NCI-H128 (cell line): Measurements from ENCODE around the gene FBXL16.

ENCODE experiments used
- DNase-seq: peaks from one replicate; lab custom pipeline; 2025; ENCODE audit not compliant: unreplicated experiment; lab: John Stamatoyannopoulos, UW

The FBXL16 gene

GRCh38 chr16:735982-736453 is 30.4 kb upstream of the FBXL16 start:
- no peak for DNase-seq

DNA sequence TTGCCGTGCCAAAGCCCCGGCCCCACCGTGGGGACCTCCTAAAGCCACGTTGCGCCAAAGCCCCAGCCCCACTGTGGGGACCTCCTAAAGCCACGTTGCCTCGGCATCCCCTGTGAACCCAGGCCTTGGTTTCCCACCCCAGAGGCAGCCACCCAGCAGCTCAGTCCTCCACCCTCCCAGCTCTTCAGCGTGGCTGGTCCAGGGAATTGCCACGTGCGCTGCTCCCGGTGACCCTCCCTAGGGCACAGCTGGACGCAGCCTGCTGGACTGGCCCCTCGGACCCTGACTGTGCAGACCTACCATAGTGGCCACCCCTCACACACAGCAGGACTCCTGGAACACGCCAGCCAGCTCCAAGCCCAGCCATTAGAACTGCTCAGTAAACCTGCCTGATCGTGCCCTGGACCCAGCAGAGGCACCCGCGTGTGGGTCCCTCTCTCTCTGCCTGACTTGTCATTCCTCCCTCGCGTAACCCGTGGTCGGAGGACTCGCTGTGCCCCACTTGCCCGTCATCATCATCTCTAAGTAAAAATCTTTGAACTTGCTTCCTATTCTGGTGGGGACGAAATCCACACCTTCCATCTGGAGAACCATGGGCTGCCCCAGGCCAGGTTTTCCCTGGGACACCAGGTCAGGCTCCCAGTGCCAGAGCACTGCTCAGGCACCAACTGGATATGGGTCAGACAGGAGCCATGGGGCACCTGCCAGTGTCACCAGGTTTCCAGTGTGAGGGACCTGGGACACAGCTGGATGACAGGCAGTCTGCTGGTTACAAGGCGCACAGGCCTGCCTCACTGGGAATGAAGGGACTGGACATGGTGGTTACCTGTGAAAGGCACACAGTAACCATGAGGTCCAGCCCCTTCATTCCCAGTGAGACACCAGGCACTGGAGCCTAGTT is 29.6 kb upstream of the FBXL16 start:
- no peak for DNase-seq

- no peak for DNase-seq
Measured at GRCh38 chr16:734208-734980, 28.8 kb upstream of the FBXL16 start.

DNA sequence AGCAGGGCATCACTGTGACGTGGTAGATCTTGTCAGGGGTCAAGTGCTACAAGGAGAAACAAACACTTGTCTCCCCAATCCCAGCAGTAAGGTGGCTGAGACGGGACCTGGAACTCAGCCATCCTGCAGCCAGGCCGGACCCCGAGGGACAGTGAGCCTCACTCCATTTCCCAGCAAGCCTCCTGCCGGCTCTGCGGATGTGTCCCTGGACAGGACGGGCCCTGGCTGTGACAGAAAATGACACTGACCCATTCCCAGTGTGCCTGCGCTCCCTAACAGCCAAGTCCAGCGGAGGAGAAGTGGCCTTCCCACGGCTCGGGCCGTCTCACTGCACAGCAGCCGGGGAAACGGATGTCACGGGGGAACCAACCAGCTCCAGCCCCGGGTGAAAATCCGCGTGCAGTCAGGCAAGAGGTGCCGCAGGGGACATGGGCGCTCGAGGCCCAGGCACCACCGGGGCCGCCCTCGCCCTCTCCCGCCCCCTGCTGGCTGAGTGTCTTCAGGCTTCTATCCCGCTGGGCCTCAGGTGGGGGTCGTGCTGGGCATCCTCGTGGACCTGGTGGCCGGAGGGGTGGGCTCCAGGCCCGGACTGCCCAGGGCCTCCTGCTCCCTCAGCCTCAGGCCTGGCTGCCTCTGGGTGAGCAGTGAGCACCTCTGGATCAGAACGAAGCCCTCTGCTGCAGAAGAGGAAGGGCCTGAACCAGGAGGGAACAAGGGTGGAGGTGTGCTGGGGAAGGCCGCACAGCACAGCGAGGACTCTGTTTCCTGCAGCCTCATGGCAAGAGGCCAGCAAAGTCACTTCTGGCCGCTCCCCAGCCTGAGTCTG is 28.0 kb upstream of the FBXL16 start:
- no peak for DNase-seq

DNA sequence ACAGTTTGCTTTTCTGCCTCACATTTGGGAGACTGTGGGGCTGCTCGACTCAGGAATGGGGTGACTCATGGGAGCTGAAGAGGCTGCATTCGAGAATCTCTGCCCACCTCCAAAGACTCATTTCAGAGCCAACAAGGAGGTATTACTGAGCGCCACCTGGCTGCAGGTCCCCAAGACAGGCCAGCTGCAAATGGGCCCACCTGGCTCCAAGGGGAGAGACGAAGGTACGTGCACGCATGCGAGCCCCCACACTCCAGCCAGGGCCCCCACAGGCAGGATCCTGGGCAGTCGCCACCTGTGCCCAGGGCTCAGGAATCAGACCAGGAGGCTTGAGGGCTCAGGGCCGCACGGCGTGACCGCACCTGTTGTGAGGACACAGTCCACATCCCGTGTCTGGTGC is 27.3 kb upstream of the FBXL16 start:
- DNase-seq = no peak

GRCh38 chr16:732332-732731 is 26.7 kb upstream of the FBXL16 start:
- no peak for DNase-seq

GRCh38 chr16:730666-731509 is 25.3 kb upstream of the FBXL16 start:
- no peak for DNase-seq

- no peak for DNase-seq
Measured at GRCh38 chr16:729768-730665, 24.4 kb upstream of the FBXL16 start.

DNA sequence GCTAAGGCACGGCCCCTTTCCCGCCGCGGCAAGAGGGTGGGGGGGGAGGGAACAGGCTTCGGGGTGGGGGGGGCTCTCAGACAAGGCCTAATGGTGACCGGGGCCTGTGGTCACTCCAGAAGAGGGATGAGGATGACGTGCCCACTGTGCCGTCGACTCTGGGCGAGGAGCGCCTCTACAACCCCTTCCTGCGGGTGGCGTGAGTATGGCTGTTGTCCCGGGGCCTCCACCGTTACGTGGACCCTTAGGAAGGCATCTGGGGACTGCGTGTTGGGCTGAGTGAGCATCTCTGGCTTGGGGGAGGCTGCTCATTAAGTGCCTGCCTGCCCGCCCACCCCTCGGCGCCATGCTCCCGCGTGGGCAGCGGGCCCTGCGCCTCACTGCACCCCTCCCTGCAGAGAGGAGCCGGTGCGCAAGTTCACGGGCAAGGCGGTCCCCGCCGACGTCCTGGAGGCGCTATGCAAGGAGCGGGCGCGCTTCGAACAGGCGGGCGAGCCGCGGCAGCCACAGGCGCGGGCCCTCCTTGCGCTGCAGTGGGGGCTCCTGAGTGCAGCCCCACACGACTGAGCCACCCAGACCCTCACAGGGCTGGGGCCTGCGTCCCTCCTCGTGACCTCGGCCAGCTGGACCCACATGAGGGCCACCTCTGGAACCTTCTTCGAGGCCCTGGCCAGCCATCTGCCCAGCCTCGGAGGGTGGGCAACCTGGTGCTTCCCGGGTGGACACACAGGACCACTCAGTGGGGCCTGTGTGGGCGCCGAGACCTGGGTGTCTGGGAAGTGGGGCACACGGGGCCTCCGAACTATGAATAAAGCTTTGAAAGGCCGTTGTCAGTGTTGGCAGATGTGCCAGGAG is 23.5 kb upstream of the FBXL16 start:
- no peak for DNase-seq

DNA sequence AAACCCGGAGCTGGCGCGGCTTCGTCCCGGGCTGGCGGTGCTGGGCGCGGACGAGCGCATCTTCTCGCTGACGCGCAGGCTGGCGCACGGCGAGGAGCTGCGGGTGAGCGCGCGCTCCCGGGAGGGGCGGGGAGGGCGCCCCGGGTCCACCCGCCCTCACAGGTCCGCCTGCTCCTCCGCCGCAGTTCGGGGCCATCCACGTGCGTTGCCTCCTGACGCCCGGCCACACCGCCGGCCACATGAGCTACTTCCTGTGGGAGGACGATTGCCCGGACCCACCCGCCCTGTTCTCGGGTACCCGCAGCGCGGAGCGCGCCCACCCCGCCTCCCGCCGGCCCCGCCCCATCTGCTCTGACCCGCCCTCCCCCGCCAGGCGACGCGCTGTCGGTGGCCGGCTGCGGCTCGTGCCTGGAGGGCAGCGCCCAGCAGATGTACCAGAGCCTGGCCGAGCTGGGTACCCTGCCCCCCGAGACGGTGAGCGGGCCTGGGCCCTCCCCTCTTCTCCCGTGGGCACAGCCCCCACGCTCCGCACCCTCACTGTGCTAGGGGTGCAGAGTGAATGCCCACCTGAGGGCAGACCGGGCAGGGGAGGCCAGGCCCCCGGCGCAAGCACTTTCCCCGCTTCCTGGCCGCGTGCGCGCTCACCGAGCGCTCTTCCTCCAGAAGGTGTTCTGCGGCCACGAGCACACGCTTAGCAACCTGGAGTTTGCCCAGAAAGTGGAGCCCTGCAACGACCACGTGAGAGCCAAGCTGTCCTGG is 22.7 kb upstream of the FBXL16 start:
- DNase-seq = no peak

DNA sequence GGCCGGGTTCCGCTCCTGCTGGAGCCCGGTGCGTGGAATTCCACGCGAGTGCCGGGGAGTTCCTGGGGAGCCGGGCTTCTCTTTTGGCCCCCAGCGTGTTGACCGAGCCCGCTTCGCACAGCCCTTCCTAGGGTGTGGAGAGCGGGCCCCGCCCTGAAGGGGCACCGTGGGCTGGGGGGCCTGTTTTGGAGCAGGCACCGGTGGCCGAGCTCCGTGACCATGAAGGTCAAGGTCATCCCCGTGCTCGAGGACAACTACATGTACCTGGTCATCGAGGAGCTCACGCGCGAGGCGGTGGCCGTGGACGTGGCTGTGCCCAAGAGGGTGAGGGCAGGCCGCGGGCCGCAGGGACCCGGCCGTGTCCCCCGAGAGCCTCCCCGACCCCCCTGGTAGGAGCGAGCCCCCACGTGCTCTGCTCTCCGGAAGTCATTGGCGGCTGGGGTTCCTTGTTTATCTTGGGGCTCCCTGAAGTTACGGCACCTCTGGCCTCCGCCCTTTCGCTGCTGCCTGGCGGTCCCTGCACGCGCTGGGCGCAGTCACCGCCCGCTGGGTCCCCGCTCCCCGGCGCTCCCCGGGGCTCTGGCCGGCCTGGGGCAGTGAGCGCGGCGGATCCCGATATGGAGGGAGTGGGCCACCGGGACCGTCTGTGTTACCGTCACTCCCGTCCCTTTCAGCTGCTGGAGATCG is 21.8 kb upstream of the FBXL16 start:
- DNase-seq = no peak

GRCh38 chr16:726438-727290 is 21.1 kb upstream of the FBXL16 start, which contains the start of the genes CCDC78 and HAGHL:
Gene CCDC78 (minus strand): TSS chr16:726443. CDS start chr16:726367, 76 bp downstream.
Gene HAGHL (plus strand): TSS chr16:727106. CDS start chr16:727510, 404 bp downstream.
- DNase-seq = no peak

- DNase-seq = no peak
Measured at GRCh38 chr16:726188-726437, 20.5 kb upstream of the FBXL16 start.

DNA sequence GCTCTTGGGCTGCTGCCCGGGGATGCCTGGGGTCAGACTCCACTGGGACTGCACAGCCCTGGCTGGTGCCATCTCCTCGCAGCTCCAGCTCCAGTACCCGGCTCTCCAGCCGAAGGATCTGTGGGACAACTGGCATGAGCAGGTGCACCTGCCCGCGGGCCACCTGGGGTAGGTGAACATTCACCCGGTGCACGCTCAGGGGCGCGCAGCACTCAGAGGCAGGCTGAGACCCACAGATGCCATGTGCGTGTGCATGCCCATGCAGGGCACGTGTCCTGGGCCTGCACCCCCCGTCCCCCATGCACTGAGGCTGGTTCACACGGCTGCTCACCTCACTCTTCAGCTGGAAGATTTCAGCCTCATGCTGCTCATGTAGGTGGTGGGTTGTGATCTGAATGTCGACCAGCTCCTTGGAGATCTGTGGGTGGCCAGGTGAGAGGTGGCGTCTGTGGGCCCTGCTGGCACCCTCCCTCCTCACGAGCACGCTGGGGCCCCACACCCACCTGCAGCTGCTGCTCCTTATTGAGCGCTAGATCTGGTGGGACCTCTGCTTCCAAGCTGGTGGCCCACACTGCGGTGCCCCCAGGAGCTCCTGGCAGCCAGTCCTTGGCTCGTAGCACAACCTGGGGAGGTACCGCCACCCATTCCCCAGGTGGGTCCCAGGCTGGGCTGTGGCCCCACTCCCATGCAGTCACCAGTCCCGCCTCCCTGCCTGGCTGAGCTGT is 20.0 kb upstream of the FBXL16 start:
- DNase-seq = no peak

GRCh38 chr16:725041-725376 is 19.4 kb upstream of the FBXL16 start:
- no peak for DNase-seq
